ENCODE data around the gene SEC11A. TPM values are rescaled to one million over a fixed set of nuclear protein-coding genes. Genes with fewer than 3 reads are reported as not detected.
"Not testable (repeated sequence)": the region's sequence is repeated elsewhere in the genome, so short reads cannot be mapped to it uniquely, and the experiment has no call there.

Gene SEC11A
- total RNA-seq (ENCODE audit: insufficient read depth, low replicate concordance): 197 TPM

DNA sequence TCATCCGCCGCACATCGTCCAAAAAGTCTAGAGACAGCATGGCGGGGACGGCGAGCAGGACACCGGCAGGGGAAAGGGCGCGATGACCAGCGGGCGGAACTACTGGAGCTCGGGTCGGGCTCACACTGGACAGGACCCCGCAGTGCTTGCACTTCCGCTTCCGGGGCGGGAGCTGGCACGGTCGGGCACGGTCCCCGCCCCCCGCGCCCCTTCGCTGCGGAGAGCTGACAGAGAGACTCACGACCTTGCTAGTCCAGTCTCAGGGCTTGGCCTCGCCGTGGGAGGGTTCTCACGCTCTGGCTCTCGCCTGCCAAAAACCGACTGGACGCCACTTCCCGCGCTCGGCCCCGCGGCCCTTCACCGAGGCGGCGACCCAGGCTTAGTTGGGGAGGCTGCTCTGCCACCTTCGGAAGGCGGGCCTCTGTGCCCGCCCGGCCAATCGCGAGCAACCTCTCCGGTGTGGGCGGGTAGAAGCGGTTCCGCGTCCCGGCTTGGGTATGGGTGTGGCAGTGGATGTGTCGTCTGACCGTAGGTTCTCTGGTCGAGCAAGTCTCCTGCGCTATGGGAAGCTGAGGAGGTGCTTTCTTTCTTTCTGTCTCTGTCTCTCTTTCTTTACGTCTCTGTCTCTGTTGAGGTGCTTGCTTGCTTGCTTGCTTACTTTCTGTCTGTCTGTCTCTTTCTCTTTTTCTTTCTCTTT is at the start of gene SEC11A:
TSS of gene SEC11A (minus strand) at position 104 of the 697 bp plus-strand sequence. CDS start at position 40, 64 bp downstream.
- DNase-seq (ENCODE audit: low spot score): peak; percentile 98

DNA sequence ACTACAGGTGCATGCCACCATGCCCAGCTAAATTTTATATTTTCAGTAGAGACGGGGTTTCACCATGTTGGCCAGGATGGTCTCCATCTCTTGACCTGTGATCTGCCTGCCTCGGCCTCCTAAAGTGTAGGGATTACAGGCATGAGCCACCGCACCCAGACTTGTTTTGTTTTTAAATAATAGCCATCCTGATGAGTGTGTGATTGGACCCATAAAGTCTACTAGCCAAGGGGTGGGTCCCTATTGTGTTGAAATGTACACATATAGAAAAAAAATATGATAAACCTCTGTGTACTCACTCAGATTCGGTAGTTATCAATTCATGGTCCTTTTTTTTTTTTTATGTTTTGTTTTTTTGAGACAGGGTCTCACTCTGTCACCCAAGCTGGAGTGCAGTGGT is 49.7 kb upstream of the SEC11A start:
- DNase-seq (ENCODE audit: low spot score): no peak

DNA sequence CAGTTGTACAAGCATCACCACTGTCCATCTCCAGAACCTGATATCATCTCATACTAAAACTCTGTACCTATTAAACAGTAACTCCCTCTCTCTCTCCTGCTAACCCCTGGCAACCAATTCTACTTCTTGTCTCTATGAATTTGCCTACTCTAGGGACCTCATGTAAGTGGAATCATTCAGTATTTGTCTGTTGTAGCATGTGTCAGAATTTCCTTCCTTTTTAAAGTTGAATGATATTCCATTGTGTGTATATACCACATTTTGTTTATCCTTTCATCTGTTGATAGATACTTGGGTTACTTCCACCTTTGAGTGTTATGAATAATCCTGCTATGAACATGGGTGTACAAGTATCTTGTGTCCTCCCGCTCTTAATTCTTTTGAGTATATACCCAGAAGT is 49.0 kb upstream of the SEC11A start:
- no peak for DNase-seq (ENCODE audit: low spot score)

DNA sequence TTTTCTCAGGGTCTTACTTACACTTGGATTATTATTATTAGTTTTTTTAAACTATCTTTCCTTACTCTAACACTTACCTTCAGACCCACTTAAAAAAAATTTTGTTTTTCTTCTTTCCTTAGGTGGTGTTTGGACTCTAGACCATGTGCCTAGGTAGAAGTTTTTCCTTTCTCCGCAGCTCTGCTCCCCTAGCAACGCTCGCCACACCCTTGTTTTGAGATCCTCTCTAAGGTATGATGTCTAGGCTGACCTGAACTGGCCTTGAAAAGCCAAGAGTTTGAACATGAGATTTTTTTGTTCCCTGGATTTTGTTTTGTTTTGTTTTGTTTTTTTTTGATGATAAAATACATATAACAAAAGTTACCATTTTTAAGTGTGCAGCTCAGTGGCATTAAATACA is 48.6 kb upstream of the SEC11A start:
- no peak for DNase-seq (ENCODE audit: low spot score)

DNA sequence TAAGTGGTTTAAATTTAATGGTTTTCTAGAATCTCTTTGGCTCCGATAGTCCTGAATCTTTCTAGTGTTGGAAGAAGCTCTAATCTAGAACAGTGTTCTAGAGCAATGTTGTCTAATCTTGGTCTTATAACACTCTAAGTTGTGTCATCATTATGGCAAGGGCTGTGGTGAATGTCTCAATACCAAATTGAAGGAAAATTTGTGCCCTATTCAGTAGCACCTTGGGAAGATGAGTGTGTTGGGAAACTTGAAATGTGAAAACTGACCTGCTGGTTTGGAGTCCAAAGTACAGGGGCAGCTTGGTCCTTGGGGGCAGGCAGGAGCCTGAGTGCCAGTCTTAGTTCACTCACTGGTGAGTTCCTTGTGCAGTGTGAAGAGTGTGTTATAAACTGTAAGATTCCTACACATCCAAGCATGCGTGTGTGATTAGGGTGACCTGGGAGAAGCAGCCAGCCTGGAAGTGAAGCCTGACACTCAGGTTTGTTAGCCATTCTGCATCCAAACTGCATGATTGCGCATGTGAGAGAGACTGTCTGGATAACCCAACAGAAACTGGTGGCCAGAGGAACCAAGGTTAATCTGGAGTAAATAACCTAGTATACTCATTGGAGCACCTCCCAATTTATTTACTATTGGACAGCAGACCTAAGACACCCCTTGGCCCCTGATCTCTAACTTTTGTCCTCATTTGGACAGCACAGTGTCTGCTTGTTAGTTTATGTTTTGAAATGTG is 47.1 kb upstream of the SEC11A start:
- no peak for DNase-seq (ENCODE audit: low spot score)

DNA sequence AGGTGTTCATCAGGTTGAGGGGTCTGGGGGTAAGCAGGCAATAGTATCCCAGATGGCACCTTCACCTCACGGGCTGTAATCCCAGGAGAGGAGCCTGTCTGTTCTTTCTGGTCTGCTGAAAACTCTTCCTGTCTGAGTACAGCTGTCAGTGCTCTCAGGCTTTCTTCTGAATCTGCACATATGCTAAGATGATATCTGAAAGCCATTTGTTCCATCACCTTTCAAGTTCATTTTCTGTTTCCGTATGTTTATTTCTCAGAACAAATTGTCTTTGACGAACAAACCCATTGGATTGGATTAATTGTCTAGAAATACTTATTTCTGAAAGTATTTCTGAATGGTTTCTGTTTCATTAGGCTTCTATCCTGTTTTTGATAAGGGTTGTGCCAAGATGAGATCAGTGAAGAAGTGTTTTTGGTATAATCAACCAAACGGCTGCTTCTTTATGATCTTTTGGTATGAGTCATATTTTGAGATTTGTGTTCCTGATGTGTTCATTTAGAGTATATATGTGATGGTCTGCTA is 45.7 kb upstream of the SEC11A start:
- peak; percentile 14 for DNase-seq (ENCODE audit: low spot score)

DNA sequence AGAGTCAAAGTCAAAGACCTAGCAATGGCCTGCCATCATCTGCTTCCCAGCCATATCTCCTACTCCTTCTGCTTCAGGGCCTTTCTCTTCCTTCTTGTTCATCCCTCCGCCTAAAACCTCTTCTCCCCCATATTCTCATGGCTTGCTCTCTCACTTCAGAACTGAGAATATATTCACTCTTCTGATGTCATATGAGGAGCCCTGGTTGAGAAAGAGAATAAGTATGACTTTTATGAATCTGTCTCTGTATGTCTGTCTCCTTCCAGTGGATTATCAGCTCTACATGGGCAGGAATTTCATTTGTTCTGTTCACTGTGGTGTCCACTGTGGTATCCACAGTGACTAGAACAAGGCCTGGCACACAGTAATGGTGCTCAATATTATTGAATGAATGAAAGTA is 44.3 kb upstream of the SEC11A start:
- no peak for DNase-seq (ENCODE audit: low spot score)

DNA sequence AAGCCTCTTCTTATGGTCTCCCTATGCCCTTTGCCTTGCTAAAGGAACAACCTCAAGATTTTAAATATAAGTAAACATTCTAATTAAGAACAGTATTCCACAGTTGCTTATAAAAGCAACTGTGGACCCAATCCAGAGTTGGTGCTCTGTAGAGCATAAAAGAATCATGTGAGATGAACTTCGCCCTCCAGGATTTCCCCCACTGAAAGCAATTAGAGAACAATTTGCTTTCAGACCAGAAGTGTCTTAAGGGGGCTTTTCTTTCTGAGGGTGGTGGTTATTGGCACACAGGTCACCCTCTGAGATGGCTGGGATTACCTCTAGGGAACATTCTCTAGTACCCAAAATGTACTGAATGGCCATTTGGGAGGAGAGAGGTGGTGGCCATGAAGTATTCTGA is 43.1 kb upstream of the SEC11A start:
- DNase-seq (ENCODE audit: low spot score): no peak

DNA sequence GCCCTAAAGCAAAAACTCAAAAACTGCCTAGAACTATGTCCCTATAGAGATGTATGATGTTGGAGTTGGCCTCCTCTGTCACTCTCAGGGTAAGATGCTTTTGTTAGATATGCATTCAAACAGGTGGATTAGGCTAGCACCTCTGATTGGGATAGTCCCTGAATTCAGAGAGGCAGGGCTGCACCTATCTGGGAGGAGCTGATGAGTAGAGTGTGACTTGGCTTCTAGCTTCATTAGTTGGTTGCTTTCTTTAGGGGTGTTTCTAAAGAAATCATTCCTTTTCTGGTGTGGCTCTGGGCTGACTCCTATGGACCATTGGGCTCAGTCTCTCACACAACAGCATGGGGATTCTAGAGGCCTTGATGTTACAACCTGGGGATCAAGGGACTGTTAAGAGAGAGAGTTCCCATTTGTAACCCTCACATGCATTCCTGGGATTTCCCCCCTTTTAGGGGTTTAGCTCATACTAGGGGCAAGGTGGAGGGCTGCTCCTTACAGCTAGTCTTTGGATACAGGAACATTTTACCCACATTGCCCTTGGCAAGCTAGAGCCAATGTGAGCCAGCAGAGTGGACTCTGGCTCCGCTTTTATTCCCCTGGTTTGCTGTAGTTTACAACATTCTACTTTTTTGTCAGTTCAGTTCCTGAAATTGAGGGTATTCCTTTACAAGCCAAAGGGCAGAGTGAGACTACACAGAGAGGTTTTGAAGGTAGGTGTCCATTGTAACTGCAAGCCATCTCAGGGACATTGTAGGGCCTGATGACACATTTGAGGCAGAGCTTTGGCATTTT is 40.0 kb upstream of the SEC11A start:
- no peak for DNase-seq (ENCODE audit: low spot score)

DNA sequence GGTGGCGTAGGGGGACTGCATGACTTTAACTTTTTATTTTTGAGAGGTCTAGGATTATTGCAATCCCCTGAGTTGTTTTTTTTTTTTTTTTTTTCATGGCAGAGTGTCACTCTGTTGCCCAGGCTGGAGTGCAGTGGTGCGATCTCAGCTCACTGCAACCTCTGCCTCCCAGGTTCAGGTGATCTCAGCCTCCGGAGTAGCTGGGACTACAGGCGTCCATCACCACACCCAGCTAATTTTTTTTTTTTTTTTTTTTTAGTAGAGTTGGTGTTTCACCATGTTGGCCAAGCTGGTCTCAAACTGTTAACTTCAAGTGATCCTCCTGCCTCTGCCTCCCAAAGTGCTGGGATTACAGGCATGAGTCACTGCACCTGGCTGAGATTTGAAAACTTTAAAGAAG is 39.0 kb upstream of the SEC11A start:
- not testable (repeated sequence) for DNase-seq (ENCODE audit: low spot score)

DNA sequence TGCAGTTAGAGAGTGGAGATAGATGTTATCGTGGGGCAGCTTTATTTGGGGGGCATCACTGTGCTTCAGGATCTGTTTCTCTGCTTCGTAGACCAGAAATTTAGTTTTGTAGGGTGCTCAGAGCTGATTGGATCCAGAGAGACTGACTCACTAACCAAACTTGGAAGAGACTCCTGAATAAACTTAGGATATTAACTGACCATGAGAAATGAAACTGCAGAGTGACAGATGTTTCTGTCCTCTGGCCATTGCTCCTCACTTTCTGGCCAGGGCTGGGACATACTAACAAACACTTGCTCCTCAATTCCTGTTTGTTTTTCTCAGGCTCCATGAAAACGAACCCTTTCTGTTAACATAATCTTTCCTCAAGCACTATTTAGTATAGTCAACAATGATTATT is 36.8 kb upstream of the SEC11A start:
- DNase-seq (ENCODE audit: low spot score): no peak

DNA sequence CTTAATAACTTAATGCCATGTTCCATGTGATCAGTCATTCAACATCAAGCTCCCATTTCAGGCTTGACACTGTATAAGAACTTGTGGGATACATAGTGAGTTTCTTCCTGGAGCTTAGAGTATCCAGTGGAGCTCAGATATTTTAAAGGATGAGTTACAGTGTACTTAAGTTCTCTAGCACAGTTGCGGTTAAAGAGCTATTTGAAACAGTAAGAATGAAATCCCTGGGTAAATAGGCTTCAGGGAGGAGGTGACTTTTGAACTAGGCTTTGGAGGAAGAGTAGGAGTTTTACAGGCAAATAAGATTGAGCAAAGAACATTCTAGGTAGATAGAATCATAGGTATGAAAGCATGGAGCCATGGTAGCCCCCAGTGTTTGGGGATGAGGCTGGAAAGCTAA is 36.3 kb upstream of the SEC11A start:
- DNase-seq (ENCODE audit: low spot score): no peak

DNA sequence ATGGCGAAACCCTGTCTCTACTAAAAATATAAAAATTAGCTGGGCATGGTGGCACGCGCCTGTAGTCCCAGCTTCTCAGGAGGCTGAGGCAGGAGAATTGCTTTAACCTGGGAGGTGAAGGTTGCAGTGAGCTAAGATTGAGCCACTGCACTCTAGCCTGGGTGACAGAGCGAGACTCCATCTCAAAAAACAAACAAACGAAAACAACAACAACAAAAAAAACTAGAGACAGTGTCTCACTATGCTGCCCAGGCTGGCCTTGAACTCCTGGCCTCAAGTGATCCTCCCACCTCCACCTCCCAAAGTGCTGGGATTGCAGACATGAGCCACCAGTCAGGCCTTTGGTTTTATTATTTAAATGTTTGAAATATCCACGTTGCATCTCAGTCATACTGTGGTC is 35.8 kb upstream of the SEC11A start:
- DNase-seq (ENCODE audit: low spot score): not testable (repeated sequence)

DNA sequence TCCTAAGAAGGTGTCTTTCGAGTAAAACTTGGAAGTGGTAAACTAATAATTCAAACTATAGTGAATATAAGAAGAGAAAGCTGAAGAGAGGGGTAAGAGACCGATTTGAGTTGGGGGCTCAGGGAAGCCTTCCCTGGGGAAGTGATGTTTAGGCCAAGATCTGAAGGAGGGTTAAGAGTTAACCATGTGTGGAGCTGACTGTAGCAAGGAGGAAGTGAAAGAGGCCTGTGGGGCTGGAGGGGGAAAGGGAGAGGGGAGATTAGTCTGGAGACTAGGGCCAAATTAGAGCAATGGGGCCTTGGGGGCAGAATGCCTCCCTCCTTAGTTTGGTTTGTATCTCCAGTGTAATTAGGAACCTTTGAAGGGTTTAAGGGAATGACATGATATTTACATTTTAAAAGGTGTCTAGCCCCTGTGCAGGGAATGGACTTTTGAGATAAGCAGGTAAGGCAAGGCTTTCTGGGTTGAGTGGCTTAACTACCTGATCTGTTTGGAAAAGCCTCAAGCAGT is 34.7 kb upstream of the SEC11A start:
- no peak for DNase-seq (ENCODE audit: low spot score)

DNA sequence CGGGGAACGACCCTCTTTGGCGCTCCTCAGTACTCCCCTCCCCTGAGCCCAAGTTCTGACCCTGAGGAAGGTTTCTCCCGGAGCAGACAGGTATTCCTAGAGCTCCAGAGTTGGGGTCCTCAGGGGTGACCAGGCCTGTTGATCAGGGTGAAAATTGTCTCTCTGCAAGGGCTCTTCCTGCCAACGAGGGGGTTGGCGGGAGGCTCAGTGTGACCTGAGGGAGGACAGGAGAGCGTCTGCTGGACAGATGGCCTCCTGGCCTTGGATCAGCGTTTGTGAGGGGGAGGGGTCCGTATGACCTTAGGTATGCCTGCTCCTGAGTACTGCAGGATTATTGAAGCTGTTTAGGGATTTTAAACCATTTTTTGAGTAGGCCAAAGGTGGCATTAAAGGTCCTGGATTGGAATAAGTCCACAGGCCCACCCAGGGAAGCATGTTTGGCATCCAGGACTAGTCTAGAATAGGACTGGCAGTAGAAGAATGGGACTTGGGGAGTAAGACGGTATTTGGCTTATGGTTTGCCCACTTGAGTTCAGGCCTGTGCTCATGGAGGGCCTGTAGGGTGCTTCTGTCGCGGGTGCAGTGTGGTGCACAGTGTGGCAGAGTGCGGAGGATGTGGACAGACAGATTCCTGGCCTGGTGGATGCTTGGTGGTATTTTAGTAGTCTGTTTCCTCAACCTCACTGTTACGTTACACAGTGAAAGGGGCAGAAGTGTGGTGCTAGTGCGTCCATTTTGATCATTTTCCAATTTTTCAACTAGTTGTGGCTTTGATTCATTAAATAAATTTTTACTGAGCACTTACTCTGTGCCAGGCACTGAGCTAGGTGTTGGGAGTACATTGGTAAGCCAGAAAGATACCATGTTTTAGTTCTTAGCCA is 33.4 kb upstream of the SEC11A start:
- peak; percentile 20 for DNase-seq (ENCODE audit: low spot score)

DNA sequence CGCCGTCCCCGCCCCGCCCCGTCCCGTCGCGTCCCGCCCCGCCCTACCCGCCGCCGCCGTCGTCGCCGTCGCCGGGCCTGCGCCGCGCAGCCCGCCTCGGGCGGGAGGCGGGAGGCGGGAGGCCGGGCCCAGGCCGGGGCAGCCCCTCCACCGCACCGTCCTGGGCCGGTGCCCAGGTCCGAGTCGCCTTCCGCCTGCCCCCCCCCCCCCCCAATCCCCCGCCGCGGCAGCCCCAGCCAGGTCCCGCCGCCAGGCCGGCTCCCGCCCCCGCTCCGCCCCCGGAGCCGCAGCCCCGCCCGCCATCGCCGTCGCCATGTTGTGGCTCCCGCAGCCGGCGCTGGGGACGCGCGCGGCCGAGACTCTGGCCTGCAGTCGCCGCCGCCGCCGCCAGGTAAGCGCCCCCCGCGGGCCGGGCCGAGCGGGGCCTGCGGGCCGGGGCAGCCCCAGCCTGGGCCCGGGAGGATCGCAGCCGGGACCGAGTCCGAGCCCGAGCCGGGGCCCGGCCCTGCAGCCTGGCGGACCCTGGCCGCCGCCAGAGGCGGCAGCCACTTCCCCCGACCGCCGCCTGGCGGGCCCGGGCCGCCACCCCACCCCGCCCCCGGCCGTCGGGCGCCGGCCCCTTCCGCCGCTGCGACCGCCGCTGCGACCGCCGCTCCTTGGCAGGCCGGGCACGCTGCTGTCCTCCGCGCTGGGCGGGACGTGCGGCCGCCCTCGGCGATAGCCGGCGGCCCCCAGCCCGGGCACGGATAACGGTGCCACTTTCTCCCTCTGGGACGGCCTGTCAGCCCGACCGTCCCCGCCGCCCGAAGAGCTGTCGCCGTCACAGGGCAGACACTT is 32.6 kb upstream of the SEC11A start, which contains the start of gene ZNF592:
TSS of gene ZNF592 (plus strand) at position 319 of the 837 bp plus-strand sequence. CDS start 34,084 bp downstream, outside the sequence.
- peak; percentile 78 for DNase-seq (ENCODE audit: low spot score)

DNA sequence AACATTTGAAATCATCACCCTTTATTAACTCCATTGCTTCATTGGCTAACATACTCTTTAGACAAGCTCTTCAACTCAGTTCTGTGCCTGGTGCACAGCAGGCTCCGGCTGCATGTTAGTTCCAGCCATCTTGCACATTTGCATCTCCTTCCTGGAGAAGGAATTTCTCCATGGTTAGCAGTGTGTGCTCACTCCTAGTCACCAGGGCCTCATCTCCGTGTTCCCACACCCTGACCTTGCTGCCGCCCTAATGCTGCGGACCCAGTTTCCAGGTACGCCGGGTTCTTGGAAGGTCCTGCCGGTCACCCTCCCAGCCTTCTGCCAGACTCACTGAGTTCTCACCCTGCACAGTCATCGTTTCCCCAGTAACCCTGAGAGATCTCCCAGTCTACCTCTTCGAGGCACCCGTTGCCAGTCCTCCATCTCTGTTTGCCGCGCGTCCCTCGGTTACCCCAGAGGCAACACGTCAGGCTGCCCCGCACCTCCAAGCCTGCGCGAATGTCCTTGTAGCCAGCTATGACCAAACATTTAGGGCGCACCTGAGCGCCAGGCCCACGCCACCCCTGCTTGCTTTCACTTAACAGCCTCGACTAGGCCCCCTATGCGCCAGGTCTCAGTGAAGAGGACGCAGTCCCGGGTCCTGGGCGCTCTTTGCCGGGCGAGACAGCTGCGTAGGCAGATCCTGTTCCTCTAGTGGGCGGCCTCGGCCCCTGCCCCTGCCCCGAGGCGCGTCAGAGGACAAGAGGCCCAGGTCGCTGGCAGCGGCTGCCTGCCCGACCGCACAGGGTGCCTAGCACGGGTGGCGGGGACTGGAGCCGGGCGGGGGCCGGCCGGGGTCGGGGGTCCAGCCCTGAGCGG is 31.7 kb upstream of the SEC11A start:
- DNase-seq (ENCODE audit: low spot score): peak; percentile 81

DNA sequence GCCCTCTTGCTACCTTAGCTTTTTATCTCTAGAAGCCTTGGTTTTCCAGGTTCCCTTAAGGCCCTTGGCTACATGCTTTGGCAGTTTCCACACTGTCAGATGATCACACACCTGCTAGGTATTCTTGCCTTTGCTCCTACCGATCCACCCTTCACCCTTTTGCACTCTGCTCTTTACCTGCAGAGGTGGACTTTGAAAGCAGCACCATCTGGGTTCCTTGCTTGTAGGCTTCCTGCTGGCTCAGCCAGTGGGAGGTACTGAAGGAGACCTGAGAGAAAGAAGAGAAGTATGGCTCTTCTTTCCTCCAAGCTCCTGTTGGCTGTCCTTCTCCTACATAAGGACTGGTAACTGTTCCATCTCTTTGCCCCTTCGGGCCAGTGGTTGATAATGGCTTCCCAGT is 25.2 kb upstream of the SEC11A start:
- no peak for DNase-seq (ENCODE audit: low spot score)

DNA sequence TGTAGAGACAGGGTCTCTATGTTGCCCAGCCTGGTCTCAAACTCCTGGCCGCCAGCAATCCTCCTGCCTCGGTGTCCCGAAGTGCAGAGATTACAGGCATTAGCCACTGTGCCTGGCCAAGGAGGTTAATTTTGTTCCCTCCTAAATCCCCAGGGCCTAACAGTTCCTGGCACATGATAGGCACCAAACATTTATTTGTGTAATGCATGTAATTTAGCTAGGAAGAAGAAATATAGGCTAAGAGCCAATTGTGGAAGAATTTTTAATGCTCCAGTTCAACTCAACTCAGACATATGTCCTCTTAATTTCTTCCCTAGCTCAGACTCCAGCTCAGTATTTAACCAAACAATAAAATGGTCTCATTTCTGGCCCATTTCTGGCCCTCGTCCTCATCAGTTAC is 24.8 kb upstream of the SEC11A start:
- DNase-seq (ENCODE audit: low spot score): no peak
